ENCODE data around the gene PROK2. TPM values are rescaled to one million over a fixed set of nuclear protein-coding genes. Genes with fewer than 3 reads are reported as not detected.

The PROK2 gene
- total RNA-seq, 1 donor from 2014 or later = not detected

DNA sequence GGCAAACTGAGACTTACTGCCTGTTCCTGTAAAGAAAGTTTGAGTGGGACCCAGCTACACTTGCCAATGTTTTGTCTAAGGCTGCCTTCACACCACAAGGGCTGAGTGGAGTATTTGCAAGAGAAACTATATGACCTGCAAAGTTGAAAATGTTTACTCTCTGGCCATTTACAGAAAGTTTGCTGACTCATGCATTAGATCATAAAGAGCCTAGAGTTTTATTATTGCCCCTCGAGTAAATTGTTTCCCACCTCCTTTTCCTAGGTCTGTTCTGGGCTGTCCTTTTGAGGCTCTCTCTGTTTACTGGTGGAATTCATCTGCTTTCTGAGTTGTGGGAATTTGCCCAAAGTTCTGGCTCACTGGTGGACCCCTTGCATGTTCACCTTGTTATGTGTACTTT lies 6.7 kb upstream of the PROK2 start:
- H3K4me3 ChIP-seq (ENCODE audit: low read depth, low read length) = no peak overlapping the region
- TF ChIP-seq CTCF (conservative IDR thresholded peaks at IDR 0.05; ENCODE audit: low read depth, low read length) = no peak
- DNase-seq (ENCODE audit: low read depth) = no peak

GRCh38 chr3:71789922-71790321 lies 5.0 kb upstream of the PROK2 start:
- H3K4me3 ChIP-seq (ENCODE audit: low read depth, low read length) = no peak overlapping the region
- TF ChIP-seq CTCF (conservative IDR thresholded peaks at IDR 0.05; ENCODE audit: low read depth, low read length) = no peak
- DNase-seq (ENCODE audit: low read depth) = no peak

DNA sequence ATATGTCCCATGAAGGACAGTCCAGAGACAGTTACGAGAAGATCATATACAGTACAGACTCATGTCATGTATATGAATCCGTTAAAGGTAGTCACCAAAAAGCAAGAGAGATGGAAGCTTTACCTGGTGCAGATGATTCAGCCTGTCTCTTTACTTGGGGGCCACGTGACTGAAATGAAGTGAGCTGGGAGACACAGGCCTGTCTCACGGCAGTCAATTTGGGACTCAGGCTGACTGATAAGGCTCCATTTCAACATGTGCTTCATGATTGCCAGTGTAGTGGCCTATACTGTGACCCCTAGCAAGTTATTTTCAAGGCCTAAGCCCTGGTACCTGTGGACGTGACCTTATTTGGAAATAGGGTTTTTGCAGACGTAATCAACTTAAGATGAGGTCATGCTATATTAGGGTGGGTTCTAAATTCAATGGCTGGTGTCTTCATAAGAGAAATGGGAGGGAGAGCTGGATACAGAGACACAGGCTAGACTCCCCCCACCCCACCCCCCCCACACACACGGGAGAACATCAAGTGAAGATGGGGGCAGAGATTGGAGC lies 3.0 kb upstream of the PROK2 start:
- no peak overlapping the region for H3K4me3 ChIP-seq (ENCODE audit: low read depth, low read length)
- no peak for TF ChIP-seq CTCF (conservative IDR thresholded peaks at IDR 0.05; ENCODE audit: low read depth, low read length)
- no peak for DNase-seq (ENCODE audit: low read depth)

DNA sequence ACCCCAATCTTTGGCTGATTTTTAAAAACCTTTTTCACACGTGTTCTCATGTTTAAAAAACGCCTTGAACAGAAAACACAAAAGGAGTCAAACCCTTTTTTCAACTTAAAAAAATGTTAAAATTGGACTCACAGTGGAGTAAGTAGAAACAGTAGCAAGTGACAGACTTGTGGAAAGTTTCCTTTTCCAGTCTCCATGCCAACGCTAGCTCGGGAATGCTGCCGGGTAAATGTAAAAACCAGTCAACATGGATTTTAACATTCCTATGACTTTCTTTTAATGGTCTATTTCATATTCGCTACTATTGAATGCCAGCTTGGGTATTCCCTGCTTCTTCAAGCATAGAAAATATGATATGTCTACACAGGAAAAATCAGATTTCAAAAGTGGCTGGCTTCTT lies 1.6 kb upstream of the PROK2 start:
- no peak for DNase-seq (ENCODE audit: low read depth)
- H3K4me3 ChIP-seq (ENCODE audit: low read depth, low read length) = no peak overlapping the region

GRCh38 chr3:71786217-71786549 lies 1.2 kb upstream of the PROK2 start:
- no peak for TF ChIP-seq CTCF (conservative IDR thresholded peaks at IDR 0.05; ENCODE audit: low read depth, low read length)
- H3K4me3 ChIP-seq (ENCODE audit: low read depth, low read length) = no peak overlapping the region
- DNase-seq (ENCODE audit: low read depth) = no peak

More for the DNA sequence above, 1.6 kb upstream of the PROK2 start:
- TF ChIP-seq CTCF (conservative IDR thresholded peaks at IDR 0.05; ENCODE audit: low read depth, low read length) = no peak

- no peak for TF ChIP-seq CTCF (conservative IDR thresholded peaks at IDR 0.05; ENCODE audit: low read depth, low read length)
- H3K4me3 ChIP-seq (ENCODE audit: low read depth, low read length) = peak overlapping the region; percentile 9
- DNase-seq (ENCODE audit: low read depth) = no peak
These were observed 726 bp upstream of the PROK2 start for GRCh38 chr3:71785532-71786216.
